NCI-H345 treated with DMSO at 0.1 percent for 48 hours (cell line): ENCODE data around the gene MPPED2.

ENCODE experiments used
- DNase-seq: peaks from one replicate; lab custom pipeline; 2025; ENCODE audit not compliant: unreplicated experiment; lab: John Stamatoyannopoulos, UW

MPPED2 gene

GRCh38 chr11:30488304-30488998 lies 97.7 kb downstream of the MPPED2 start:
- peak; percentile 37 for DNase-seq

- DNase-seq = no peak
Observed at GRCh38 chr11:30487200-30487898, 98.8 kb downstream of the MPPED2 start.

- no peak for DNase-seq
Observed at GRCh38 chr11:30485756-30486155, 100.4 kb downstream of the MPPED2 start.

GRCh38 chr11:30485222-30485621 lies 100.9 kb downstream of the MPPED2 start:
- DNase-seq = no peak

- no peak for DNase-seq
Observed at GRCh38 chr11:30483056-30483455, 103.1 kb downstream of the MPPED2 start.

GRCh38 chr11:30481796-30482195 lies 104.4 kb downstream of the MPPED2 start:
- DNase-seq = no peak

- no peak for DNase-seq
Observed at GRCh38 chr11:30481330-30481729, 104.8 kb downstream of the MPPED2 start.

GRCh38 chr11:30479899-30480298 lies 106.3 kb downstream of the MPPED2 start:
- DNase-seq = no peak

- DNase-seq = no peak
Observed at GRCh38 chr11:30478923-30479322, 107.2 kb downstream of the MPPED2 start.

- DNase-seq = no peak
Observed at GRCh38 chr11:30477061-30477460, 109.1 kb downstream of the MPPED2 start.

- DNase-seq = no peak
Observed at GRCh38 chr11:30474151-30474954, 111.8 kb downstream of the MPPED2 start.

GRCh38 chr11:30471244-30471643 lies 114.9 kb downstream of the MPPED2 start:
- no peak for DNase-seq

GRCh38 chr11:30468881-30469280 lies 117.3 kb downstream of the MPPED2 start:
- no peak for DNase-seq

GRCh38 chr11:30467176-30467575 lies 119.0 kb downstream of the MPPED2 start:
- no peak for DNase-seq

- no peak for DNase-seq
Observed at GRCh38 chr11:30465623-30466022, 120.5 kb downstream of the MPPED2 start.

GRCh38 chr11:30465192-30465591 lies 121.0 kb downstream of the MPPED2 start:
- DNase-seq = no peak

GRCh38 chr11:30463266-30463665 lies 122.9 kb downstream of the MPPED2 start:
- DNase-seq = no peak

GRCh38 chr11:30462421-30462820 lies 123.7 kb downstream of the MPPED2 start:
- no peak for DNase-seq

GRCh38 chr11:30459821-30460220 lies 126.3 kb downstream of the MPPED2 start:
- DNase-seq = no peak

GRCh38 chr11:30459306-30459705 lies 126.8 kb downstream of the MPPED2 start:
- DNase-seq = no peak

GRCh38 chr11:30458541-30458940 lies 127.6 kb downstream of the MPPED2 start:
- no peak for DNase-seq

GRCh38 chr11:30457087-30457486 lies 129.1 kb downstream of the MPPED2 start:
- DNase-seq = no peak
